ENCODE measurements around the gene G0S2. TPM values are rescaled to one million over a fixed set of nuclear protein-coding genes. Genes with fewer than 3 reads are reported as not detected.

Gene G0S2
- total RNA-seq, 1 donor from 2014 or later = 19.9 TPM

DNA sequence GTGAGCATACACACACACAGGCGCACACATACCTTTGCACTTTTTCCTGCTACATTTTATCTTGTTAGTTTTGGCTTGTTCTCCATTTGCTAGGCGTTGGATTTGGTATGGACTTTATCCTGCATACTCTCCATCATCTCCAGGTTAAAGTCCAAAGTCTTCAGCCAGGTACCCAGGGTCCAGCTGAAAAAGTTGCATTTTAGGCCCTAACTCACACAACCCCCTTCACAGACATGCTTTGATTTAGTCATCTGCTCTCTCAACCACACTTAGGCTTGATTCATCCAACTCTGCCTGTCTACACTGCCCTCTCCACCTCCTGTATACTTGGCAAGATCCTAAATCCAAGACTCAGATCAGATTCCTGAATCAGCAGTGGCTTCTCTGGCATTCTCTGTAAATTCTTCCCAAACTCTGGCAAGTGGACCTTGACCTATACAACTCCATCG is 12.3 kb upstream of the G0S2 start:
- TF ChIP-seq CTCF (IDR thresholded peaks at IDR 0.05) = no peak
- Histone ChIP-seq H3K27me3 (ENCODE audit: low read depth) (peaks cover 8% of the 10 kb centered on the region), H3K4me3 (no peak overlapping the region), H3K36me3 (no peaks in the 10 kb centered on the region), H3K27ac (no peak overlapping the region), H3K9me3 (no peaks in the 10 kb centered on the region), H3K4me1 (peaks cover 11% of the 10 kb centered on the region)
- ATAC-seq (no peak), DNase-seq (no peak)
- intact Hi-C loops (cut with DNase I) = no loop called here

DNA sequence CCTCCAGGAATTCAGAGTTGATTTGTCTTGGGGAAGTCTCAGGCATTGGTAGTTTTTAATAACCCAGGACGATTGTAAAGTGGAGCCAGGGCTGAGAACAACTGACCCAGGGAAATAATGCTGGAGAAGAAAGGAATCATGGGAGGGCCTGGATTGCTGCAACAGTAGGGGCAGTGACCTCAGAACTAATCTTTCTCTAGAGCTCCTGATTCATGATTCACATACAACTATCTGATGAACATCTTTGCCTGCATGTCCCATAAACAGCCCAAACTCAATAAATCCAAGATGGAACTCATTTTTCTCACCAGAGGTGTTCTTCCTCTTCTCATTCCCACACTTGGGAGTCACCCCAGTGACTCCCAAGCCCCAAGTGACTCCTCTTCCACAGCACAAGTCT is 8.1 kb upstream of the G0S2 start:
- Histone ChIP-seq H3K4me3 (no peak overlapping the region), H3K9me3 (no peaks in the 10 kb centered on the region), H3K27me3 (ENCODE audit: low read depth) (no peaks in the 10 kb centered on the region), H3K27ac (no peak overlapping the region), H3K4me1 (no peaks in the 10 kb centered on the region), H3K36me3 (no peaks in the 10 kb centered on the region)
- ATAC-seq (no peak), DNase-seq (no peak)
- intact Hi-C loops (cut with DNase I) = no loop called here
- TF ChIP-seq CTCF (IDR thresholded peaks at IDR 0.05) = no peak

DNA sequence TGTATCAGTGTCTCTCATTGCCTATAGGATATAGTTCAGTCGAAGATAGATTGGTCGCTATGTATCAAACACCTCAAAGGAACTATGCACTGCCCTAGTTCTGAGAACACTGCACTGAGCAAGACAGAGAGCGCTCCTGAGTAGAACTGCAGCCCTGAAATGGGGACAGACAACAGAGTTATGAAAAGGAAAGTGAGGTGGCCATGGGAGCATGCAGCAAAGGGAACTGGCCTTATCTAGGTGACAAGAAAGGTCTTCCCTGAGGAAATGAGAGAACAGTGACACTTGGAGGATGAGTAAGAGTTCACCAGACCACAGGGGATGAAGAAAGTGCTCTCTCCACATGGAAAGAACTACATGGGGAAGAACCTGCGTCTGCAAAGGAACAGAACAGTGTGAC is 7.5 kb upstream of the G0S2 start:
- intact Hi-C loops (cut with DNase I) = no loop called here
- peak in 1 of 2 donors; percentile 32 for ATAC-seq
- TF ChIP-seq CTCF (IDR thresholded peaks at IDR 0.05) = no peak

DNA sequence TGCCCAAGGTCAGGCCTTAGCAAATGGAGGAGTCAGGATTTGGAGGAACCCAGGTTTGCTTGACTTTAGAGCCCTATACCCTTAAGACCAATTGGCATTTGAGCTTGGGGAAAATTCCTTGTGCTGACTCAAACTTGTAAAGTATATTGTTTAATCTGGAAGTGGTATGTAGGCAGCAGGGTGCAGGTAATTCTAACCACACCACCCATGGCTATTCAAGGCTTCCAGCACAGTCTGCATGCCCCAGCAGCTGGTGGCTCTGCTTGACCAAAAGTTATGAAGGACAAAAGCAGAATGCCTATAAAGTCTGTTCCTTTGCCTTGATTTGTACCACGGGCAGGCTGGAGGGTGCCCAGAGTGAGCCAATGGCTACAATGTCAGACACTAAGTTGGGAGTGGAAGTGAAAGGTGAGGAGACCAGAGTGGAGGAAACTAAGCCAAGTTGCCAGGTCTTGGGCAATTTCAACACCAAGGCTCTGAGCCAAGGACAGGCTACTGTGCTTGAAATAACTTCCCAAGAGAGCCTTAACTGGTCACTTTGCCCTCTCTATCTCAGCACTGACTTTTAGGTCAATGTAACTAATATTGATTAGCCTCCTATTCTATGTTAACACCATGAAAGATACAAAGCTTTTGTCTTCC is 4.7 kb upstream of the G0S2 start:
- Histone ChIP-seq H3K4me1 (peaks cover 28% of the 10 kb centered on the region), H3K4me3 (no peak overlapping the region), H3K36me3 (no peaks in the 10 kb centered on the region), H3K9me3 (no peaks in the 10 kb centered on the region), H3K27ac (no peak overlapping the region), H3K27me3 (ENCODE audit: low read depth) (no peaks in the 10 kb centered on the region)
- intact Hi-C loops (cut with DNase I) = no loop called here
- no peak for TF ChIP-seq CTCF (IDR thresholded peaks at IDR 0.05)
- ATAC-seq = no peak
- DNase-seq = no peak

More for the DNA sequence above, 7.5 kb upstream of the G0S2 start:
- H3K4me1 ChIP-seq = peaks cover under 1% of the 10 kb centered on the region
- no peaks in the 10 kb centered on the region for H3K36me3 ChIP-seq
- H3K27me3 ChIP-seq (ENCODE audit: low read depth) = no peaks in the 10 kb centered on the region
- no peak overlapping the region for H3K4me3 ChIP-seq
- no peak for DNase-seq
- H3K9me3 ChIP-seq = no peaks in the 10 kb centered on the region
- H3K27ac ChIP-seq = no peak overlapping the region

DNA sequence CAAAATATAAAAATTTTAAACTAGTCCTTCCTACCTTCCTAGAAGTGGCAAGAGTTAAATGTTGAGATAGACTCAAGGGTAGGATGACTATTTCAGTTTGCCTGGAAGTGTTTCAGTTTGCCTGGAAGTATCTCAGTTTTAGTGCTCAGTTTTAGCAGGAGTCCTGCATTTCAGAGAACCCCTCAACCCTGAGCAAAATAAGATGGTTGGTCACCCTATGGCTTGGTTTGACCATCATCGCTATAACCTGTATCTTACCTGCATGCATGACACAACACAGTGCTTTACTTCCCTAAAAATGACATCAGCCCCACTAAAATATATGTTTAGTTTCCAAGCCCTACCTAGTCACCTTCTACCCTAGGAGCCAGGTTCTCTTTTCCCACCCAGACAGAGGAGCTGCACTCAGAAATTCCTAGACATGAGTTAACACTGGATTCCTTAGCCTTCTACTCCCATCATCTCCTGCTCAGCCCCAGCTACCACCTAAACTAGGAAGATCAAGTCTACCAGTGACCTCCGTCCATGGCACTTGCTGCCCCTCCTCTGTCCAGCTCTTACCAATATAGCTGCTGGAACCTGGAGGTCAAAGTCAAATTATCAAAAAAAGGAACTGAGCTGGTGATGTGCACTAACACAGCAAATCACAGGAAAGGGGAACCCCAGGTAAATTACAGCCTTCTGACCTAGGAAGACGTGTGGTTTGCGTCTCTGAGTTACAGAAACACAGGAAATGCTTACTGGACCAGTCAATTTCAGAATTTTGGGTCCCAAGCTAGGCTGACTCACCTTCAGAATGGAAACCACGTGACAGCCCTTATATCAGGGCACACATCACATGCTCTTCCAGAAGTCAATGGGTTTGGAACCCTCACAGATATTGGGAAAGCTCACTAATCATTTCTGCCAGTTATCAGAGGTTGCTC is 2.2 kb upstream of the G0S2 start:
- Histone ChIP-seq H3K4me3 (no peak overlapping the region), H3K36me3 (no peaks in the 10 kb centered on the region), H3K9me3 (no peaks in the 10 kb centered on the region), H3K27me3 (ENCODE audit: low read depth) (no peaks in the 10 kb centered on the region), H3K27ac (no peak overlapping the region), H3K4me1 (peaks cover 36% of the 10 kb centered on the region)
- TF ChIP-seq CTCF (IDR thresholded peaks at IDR 0.05) = no peak
- ATAC-seq (peak in 1 of 2 donors; percentile 20), DNase-seq (no peak)
- intact Hi-C loops (cut with DNase I) = no loop called here
